A673 (cell line): ENCODE results near the gene HECW1. TPM values are rescaled to one million over a fixed set of nuclear protein-coding genes. Genes with fewer than 3 reads are reported as not detected.

Experiments
- BruUV-seq: library from RNA; stranded (reverse); fragments of 400-500 nt; replicated peaks from 2 replicates; lab custom pipeline; 2021; lab: Mats Ljungman, UMichigan
- CTCF ChIA-PET: fragments of 300-600 bp; sonication (Branson Sonifier 250); formaldehyde crosslinking; loops from one replicate; lab custom pipeline; 2022; ENCODE audit warnings: antibody characterized with exemption; lab: Charles Lee
- POLR2A ChIA-PET: fragments of 300-600 bp; sonication (Branson Sonifier 250); formaldehyde crosslinking; loops from one replicate; lab custom pipeline; 2022; ENCODE audit warnings: antibody characterized with exemption; ENCODE audit not compliant: low non-redundant PET; lab: Charles Lee
- DNase-seq: peaks from one replicate; pipeline ENCODE4 v3.0.0-alpha.2; 2015; ENCODE audit warnings: low spot score
- H3K27ac ChIP-seq: fragments of 200-600 bp; sonication (generic); 2 replicates; pipeline ENCODE4 v1.5.1; 2016; ENCODE audit warnings: mixed run types, low read depth, mild to moderate bottlenecking, mixed read lengths, antibody characterized with exemption, low read length; ENCODE audit not compliant: poor library complexity, severe bottlenecking
- H3K27me3 ChIP-seq: fragments of 200-600 bp; sonication (generic); replicated peaks from 2 replicates; pipeline ENCODE4 v1.6.1; 2017; ENCODE audit warnings: mixed run types, low read depth, mild to moderate bottlenecking, mixed read lengths, antibody characterized with exemption, low read length; ENCODE audit not compliant: insufficient read depth, poor library complexity
- H3K36me3 ChIP-seq: fragments of 200-600 bp; sonication (generic); 2 replicates; pipeline ENCODE4 v1.6.1; 2016; ENCODE audit warnings: mixed run types, mild to moderate bottlenecking, mixed read lengths, antibody characterized with exemption, low read length; ENCODE audit not compliant: insufficient read depth, poor library complexity, severe bottlenecking
- H3K4me1 ChIP-seq: fragments of 200-600 bp; sonication (generic); 2 replicates; pipeline ENCODE4 v1.6.1; 2017; ENCODE audit warnings: mixed run types, mild to moderate bottlenecking, mixed read lengths, antibody characterized with exemption, low read length; ENCODE audit not compliant: insufficient read depth, poor library complexity, severe bottlenecking
- H3K4me3 ChIP-seq: fragments of 200-600 bp; sonication (generic); 2 replicates; pipeline ENCODE4 v1.5.1; 2016; ENCODE audit warnings: low read depth, mixed run types, mild to moderate bottlenecking, mixed read lengths, low read length; ENCODE audit not compliant: poor library complexity, severe bottlenecking
- H3K9me3 ChIP-seq: fragments of 200-600 bp; sonication (generic); 2 replicates; pipeline ENCODE4 v1.6.1; 2016; ENCODE audit warnings: mixed run types, low read depth, mild to moderate bottlenecking, mixed read lengths, antibody characterized with exemption, low read length; ENCODE audit not compliant: poor library complexity, severe bottlenecking
- EZH2 ChIP-seq: fragments of 200-600 bp; sonication (generic); IDR thresholded peaks from 2 replicates; pipeline ENCODE4 v1.6.1; 2017; ENCODE audit warnings: borderline replicate concordance, low read depth, mild to moderate bottlenecking, mixed read lengths, antibody characterized with exemption, low read length; ENCODE audit not compliant: poor library complexity, severe bottlenecking
- intact Hi-C: fragments of 100-400 bp; cut with micrococcal nuclease; formaldehyde crosslinking; loops from one replicate; pipeline ENCODE4 v1.10.0; 2022; ENCODE audit not compliant: unreplicated experiment
- total RNA-seq: library from RNA; stranded (reverse); gene quantifications from 2 replicates; pipeline ENCODE4 v1.2.3, GENCODE V29; 2021
- TF ChIP-seq, protein P1 (sequence below): fragments of 300-800, 200-600 bp; sonication (generic); conservative IDR thresholded peaks from 2 replicates; pipeline ENCODE4 v1.5.1; 2017; ENCODE audit warnings: low read depth, mild to moderate bottlenecking, antibody characterized with exemption, low read length, moderate library complexity, mixed read lengths

Gene HECW1
- total RNA-seq, 1 experiment from 2014 or later, result 0.39 TPM

DNA sequence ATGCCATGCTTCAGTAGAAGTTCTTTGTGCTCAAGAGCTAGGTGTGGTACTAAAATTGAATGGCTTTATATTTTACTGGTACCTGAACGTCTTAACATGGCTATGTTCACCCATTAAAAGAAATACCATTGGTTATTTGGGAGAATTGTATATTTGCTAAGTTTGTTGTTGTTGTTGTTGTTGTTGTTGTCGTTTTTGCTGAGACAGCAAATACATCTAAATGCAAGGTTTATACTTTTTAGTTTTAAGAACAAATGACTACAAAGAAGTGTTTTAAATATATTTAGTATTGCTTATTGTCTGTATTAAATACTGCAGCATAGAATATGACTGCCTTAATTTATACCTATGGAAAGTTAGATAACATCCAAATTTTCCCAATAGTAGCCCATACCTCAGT, 66.9 kb downstream of the HECW1 start:
- Histone ChIP-seq H3K4me1 (no peaks in the 10 kb centered on the region), H3K27ac (no peak overlapping the region), H3K27me3 (no peaks in the 10 kb centered on the region), H3K36me3 (no peaks in the 10 kb centered on the region), H3K9me3 (no peaks in the 10 kb centered on the region), H3K4me3 (no peak overlapping the region)
- intact Hi-C loops, result no loop called here
- ChIA-PET CTCF (no interaction called here), POLR2A (no interaction called here)
- TF ChIP-seq EZH2, result no peak
- TF ChIP-seq, protein P1, sequence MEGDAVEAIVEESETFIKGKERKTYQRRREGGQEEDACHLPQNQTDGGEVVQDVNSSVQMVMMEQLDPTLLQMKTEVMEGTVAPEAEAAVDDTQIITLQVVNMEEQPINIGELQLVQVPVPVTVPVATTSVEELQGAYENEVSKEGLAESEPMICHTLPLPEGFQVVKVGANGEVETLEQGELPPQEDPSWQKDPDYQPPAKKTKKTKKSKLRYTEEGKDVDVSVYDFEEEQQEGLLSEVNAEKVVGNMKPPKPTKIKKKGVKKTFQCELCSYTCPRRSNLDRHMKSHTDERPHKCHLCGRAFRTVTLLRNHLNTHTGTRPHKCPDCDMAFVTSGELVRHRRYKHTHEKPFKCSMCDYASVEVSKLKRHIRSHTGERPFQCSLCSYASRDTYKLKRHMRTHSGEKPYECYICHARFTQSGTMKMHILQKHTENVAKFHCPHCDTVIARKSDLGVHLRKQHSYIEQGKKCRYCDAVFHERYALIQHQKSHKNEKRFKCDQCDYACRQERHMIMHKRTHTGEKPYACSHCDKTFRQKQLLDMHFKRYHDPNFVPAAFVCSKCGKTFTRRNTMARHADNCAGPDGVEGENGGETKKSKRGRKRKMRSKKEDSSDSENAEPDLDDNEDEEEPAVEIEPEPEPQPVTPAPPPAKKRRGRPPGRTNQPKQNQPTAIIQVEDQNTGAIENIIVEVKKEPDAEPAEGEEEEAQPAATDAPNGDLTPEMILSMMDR, result no peak
- no TSS peak for BruUV-seq
- no peak for DNase-seq

DNA sequence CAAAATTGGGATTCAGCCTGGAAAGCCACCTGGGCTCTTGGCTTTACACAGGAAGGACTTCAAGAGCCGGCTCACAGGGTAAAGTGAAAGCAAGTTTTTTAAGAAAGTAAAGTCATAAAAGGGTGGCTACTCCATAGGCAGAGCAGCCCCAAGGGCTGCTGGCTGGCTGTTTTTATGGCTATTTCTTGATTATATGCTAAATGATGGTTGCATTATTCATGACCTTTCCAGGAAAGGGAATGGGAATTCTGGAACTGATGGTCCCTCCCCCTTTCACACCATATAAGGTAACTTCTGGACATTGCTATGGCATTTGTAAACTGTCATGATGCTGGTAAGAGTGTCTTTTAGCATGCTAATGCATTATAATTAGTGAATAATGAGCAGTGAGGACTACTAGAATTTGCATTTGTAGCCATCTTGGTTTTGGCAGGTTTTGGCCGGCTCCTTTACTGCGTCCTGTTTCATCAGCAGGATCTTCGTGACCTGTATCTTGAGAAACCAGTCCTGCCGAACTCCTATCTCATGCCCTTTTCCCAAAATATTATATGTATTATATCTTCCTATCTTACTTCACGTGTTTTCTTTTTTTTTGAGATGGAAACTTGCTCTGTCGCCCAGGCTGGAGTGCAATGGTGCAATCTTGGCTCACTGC, 80.5 kb downstream of the HECW1 start:
- Histone ChIP-seq H3K27me3 (no peaks in the 10 kb centered on the region), H3K27ac (no peak overlapping the region), H3K9me3 (no peaks in the 10 kb centered on the region), H3K36me3 (no peaks in the 10 kb centered on the region), H3K4me3 (no peak overlapping the region), H3K4me1 (no peaks in the 10 kb centered on the region)
- ChIA-PET CTCF (no interaction called here), POLR2A (no interaction called here)
- TF ChIP-seq EZH2, result no peak
- TF ChIP-seq, protein P1, result no peak
- intact Hi-C loops, result no loop called here
- no peak for DNase-seq
- BruUV-seq, result no TSS peak

DNA sequence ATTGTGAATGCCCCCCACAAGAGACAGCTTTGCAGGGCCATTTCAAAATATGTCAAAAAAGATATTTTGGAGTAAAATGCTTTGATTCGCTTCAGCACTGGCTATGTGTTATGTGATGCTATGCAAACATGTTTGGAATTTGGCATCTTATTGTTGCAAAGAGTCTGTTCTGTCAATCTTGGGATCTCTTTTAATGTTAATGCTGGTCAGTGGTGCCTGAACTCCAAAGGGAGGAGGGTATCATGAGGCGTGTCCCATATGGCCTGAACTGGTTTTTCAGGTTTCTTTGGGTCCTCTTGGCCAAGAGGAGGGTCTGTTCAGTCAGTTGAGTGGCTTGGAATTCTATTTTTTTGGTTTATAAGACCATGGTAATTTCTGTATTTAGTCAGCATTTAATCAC, 81.4 kb downstream of the HECW1 start:
- intact Hi-C loops, result no loop called here
- POLR2A ChIA-PET, result interaction anchor here (0.6 kb wide), 1 partner anchor 1085 kb away, joined by 3 read pairs; no protein-coding TSS in a partner anchor
- no peaks in the 10 kb centered on the region for H3K27me3 ChIP-seq
- no peaks in the 10 kb centered on the region for H3K9me3 ChIP-seq
- TF ChIP-seq, protein P1, result no peak
- TF ChIP-seq EZH2, result no peak
- no peak for DNase-seq
- H3K27ac ChIP-seq, result no peak overlapping the region
- no TSS peak for BruUV-seq
- CTCF ChIA-PET, result no interaction called here
- H3K36me3 ChIP-seq, result no peaks in the 10 kb centered on the region
- H3K4me3 ChIP-seq, result no peak overlapping the region
- H3K4me1 ChIP-seq, result peaks cover under 1% of the 10 kb centered on the region
